Limb (tissue), 2 donors: ENCODE data around the gene FAM193B.

ENCODE experiments used
- DNase-seq, 2 donors: peaks; one replicate each; pipeline ENCODE4 v3.0.0-alpha.2; 2016; ENCODE audit errors: extremely low spot score in 2 of 2

Gene FAM193B

DNA sequence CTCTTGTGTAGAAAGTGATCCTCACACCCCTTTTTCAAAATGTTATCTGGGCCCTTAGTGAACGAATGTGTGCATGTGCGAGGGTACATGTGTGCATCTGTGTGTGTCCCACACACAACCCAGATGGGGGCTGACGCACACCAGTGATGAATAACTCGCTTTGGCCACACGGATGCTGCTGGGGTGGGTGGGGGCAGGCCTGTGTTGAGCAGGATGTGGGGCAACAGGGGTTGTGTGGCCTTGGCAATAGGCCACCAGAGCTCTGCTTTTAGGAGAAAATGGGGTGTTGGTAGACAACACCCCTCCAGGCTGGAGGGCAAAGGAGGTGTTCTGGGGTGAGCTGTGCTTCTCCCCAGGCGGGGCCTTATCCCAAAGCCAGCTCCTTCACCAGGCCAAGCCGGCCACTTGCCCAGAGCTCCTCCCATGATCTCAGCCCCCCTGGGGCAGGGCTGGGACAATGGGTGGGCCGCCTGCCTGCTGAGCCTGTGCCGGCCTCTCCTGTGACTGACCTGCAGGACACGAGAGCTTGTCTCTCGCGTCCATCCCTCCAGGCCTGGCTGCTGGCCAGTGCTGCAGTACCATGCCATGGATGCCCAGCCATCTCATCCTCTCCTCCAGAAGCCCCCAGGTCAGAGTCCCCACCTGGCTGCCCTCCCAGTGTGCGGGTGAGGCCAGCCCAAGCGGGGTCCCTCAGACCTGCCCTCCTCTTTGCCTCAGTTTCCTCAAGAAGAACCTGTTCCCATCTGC, 82.6 kb downstream of the FAM193B start:
- DNase-seq: no peak

DNA sequence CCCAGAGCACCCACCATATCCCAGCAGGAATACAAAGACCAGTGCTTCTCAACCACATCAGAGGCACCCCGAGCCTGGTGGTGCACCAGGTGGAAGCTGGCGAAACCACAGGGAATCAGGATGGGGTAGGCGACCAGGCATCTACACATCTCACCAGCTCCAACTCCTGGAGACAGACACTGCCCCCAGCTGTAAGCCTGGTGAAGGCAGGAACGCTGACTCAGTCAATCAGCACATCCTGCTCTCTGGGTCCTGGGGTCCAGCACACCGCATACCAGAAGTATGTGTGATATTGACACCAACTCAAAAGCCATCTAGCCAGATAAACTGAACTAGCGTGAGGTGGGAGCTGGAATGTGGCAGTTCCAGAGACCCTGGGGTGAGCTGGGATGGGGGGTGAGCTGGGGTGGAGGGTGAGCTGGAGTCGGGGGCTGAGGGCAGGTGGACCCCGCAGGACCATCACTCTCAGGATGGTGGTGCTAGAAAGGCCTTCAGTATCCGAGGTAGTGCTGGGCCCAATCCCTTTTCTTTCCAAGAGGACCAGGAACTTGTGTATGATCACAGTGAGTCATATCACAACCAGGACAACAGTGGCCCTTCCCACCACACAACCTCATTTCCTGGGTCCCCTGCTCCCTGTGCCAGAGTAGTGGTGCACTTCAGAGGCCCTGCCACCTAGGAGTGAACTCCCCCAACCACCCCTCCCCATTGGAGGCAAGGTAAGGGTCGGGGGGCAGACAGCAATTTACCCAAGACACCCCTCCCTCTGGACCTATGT, 83.4 kb downstream of the FAM193B start:
- DNase-seq: no peak
